ENCODE measurements around the gene CAPNS2.
"Not testable (repeated sequence)": the region's sequence is repeated elsewhere in the genome, so short reads cannot be mapped to it uniquely, and the experiment has no call there.

Gene CAPNS2

DNA sequence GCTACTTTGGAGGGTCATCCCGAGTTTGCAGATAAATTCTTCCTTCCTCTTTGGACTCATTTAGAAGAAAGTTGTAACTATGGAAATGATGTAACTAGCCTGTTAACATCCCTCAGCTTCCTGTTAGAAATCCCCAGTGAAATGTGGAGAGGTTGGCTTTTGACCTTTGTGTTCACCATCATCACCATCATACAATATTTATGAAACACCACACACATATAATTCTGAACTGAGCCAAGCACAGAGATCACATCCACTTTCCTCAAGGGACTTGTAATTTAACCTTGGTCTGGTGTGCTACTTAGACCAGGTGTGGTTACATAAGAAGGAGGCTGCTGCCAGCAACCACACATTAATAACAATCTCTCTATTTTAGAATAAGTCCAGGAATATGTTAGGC, 2.5 kb downstream of the CAPNS2 start:
- DNase-seq, result peak; percentile 23

DNA sequence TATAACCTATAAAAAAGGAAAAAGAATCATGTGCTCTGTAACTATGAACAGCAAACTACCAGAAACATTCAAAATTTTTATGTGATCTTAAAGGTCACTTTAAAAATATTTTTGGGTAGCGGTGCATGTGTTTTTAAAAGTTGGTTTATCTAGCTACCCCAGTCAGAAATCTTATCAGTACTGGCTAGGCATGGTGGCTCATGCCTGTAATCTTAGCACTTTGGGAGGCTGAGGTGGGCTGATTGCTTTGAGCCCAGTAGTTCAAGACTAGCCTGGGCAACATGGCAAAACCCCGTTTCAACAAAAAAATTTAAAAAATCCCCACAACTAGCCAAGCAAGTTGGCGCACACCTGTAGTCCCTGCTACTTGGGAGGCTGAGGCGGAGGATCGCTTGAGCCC, 3.7 kb downstream of the CAPNS2 start:
- DNase-seq, result no peak

DNA sequence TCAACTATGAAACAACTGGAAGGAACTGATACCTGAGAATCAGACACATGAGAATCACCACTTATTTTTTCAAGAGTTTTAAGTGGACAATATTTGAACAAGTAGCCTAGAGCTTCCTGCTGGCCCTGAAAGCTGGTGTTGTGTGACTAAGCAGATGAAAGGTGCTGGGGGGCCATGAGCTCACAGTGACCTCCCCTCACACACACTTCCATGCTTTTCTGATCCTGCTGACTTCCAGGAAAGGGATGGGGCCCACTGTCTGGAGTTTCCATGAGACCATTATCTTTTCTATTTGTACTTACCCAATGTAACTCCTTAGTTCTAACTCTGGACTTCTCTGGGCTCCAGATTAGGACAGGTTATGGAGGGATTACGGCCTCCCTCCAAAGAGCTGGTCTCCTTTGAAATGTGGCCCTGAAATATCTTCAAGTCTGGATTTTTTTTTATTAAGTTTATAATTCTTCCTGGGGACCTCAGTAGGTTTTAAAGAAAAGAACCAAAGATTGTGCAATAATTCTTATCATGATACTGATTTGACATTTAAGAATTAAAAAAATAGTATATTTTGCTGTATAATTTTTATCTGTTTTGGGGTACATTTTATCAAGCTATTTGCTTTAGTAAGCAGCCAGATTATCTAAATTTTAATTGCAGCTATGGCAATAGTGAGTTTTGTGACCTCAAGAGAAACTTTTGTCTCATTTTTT, 4.9 kb downstream of the CAPNS2 start:
- peak; percentile 70 for DNase-seq

DNA sequence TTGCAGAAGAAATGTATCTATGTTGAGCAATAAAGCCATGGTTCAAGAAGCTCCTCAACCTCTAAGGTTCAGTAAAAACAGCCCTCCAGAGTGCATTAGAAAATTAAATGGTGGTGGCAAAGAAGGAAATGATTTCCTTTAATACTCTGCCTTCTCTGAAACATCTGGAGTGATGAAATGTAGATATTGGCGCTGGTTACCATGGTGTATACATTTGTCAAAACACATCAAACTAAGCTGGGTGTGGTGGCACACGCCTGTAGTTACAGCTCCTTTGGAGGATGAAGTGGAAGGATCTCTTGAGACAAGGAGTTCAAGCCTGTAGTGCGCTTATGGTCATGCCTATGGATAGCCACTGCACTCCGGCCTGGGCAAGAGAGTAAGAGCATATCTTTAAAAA, 6.0 kb downstream of the CAPNS2 start:
- DNase-seq, result peak; percentile 65

DNA sequence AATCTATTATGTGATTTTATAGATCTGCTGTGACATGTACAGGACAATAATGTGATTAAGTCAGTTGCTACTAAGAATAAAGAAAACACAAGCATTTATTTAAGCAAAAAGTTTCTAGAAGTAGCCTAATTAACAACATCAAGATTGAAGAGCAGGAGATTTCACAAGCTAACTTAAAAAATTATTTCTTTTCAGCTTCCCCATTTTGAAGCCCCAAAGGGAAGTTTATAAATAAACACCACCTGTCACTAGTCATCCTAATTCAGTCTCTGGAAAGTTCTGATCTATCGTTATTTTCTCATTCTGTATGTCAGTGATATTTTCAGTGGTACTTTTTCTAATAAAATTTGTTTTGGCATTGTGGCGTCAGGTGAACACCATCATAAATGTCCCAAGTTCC, 8.3 kb downstream of the CAPNS2 start:
- DNase-seq, result no peak

DNA sequence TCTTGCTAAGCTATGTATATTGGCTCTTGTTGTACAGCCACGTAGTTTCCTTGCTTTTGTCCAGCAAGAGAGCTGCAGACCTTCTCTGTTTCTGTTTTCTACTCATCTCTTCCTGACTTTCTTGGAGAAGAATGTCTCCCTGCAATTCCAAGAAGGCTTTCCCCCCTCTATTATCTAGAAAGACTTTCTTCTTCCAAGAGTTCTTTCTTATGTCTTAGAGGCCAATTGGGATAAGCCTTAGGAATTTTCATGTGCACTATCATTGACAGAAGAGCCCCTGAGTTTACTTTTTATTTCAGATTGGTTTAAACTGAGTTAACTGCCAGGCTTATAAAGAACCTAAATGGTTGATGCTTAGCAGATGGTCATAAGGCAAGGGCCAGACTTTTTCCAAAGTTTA, 9.0 kb downstream of the CAPNS2 start:
- no peak for DNase-seq

DNA sequence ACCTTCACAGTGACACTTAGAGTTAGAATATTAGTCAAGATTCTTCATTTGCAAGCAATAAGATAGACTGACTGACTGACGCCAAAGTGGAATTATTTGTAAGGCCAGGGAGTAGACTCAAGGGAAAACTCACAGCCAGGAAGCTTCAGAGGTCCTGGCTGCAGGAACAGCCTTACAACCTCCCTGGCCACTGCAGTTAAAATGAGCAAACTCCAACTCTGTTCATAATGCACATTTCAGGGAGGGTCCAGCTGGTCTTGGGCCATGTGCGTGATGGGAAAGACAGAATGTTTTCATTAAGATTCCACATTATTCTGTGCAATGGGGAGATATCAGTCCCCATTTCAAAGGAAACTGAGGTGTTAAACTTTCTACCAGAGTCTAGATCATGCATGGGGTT, 9.9 kb downstream of the CAPNS2 start:
- no peak for DNase-seq

DNA sequence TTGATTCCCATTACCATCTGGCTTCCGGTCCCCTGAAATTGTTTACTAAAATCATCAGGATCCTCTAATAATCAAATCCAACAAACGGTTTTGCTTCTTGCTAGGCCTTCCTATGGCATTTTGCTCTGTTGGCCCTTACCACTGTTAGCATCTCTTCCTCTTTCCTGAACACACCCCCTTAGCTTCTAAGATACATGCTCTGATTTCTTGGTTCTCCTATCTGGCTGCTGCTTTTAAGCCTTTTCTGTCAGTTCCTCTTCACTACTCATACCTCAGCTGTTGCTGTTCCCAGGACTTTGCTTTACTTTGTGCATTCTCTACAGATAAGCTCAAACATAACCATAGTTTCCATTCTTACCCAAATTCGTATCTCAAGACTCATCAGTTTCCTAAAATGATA, 11.4 kb downstream of the CAPNS2 start:
- DNase-seq, result no peak

DNA sequence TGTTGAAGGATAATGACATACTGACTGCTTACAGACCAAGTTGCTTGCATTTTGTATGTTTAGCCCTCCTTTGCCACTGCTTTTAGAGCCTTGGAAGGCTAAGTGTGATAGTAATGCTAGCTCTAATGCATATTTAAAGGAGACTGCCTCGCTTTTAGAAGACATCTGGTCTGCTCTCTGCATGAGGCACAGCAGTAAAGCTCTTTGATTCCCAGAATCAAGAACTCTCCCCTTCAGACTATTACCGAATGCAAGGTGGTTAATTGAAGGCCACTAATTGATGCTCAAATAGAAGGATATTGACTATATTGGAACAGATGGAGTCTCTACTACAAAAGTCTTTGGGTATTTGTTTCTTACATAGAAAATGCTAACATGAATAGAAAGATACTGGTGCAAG, 19.1 kb downstream of the CAPNS2 start:
- DNase-seq, result no peak

DNA sequence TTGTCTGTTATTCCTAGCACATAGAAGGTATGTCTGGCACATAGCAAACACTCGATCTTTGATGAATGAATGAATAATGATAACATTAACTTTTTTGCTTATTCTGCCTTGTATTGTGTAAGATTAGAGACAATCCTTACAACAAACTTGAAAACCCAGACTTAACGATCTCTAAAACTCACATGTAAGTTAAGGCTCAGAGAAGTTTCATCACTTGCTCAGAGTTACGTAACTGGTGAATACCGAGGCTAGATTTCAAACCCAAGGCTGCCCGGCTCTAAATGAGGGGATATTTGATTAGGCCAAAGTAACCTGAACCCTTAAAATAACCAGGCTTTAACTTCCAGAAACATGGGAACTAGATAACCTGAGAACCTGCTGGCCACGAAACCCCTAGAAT, 22.3 kb downstream of the CAPNS2 start:
- DNase-seq, result no peak

DNA sequence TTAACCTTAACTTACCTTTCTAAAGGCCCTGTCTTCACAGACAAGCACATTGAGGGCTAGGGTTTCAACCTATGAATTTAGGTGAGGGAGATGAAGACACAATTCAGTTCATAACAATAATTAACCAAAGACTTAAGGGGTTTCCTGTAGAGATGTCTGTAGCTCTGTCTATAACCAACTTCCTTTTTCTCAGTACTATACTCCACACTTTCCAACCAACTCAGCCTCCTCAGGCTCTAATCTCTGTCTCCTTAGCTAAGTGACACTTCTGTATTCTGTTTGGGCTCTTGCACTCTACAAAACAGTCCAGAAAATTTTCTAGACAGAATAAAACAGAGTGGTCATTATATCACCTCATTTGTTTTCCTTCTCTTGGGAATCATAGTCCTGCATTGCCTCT, 25.8 kb downstream of the CAPNS2 start:
- no peak for DNase-seq

DNA sequence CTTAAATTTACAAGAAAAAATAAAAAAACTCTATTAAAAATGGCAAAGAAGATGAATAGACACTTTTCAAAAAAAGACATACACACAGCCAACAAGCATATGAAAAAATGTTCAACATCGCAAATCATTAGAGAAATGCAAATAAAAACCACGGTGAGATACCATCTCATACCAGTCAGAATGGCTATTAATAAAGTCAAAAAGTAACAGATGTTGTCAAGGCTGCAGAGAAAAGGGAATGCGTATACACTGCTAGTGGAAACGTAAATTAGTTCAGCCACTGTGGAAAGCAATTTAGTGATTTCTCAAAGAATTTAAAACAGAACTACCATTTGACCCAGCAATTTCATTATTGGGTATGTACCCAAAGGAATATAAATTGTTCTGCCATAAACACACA, 31.4 kb downstream of the CAPNS2 start:
- DNase-seq, result no peak

DNA sequence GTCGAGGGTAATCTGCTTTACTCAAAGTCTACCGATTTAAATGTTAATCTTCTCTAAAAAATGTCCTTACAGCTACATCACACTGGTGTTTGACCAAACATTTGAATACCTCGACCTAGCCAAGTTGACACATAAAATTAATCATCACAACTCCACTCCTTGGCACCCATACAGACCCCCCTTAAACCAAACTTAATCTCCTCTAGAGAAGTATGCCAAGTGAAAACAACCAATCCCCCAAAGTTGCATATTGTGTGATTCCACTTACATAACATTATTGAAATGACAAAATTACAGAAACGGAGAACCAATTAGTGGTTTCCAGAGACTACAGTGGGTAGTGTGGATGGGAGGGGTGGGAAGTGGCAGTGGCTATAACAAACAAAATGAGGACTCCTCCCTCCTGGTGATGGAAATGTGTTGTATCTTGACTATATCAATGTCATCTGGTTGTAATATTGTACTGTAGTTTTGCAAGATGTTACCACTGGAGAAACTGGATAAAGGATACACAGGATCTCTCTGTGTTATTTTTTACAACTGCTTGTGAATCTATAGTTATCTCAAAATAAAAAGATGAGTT, 39.4 kb downstream of the CAPNS2 start:
- no peak for DNase-seq

DNA sequence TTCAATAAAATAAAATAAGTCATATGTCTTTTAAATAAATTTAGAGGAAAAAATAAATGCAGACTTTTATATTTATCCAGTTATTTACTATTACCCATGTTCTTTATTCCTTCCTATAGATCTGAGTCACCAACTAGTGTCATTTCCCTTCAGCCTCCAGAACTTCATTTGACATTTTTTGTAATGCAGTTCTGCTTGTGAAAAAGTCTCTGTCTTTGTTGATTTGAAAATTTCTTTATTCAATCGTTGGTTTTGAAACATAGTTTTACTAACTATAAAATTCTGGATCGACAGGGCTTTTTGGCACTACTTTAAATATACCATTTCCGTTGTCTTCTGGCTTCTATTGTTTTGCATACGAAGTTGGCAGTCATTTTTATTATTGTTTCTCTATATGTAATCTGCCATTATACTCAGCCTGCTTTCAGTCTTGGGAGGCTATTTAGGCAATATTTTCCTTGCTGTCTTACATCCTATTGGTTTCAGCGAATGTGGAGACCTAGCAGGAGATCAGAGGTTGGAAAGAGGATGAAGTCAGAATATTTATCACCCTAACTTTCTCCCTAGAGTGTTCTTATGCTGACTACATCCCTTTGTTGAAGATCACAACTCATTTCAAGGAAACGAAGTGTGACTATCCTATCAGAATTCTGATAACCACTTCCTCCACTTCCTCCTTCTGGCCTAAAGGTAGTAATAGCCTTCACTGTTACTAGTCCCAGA, 47.3 kb downstream of the CAPNS2 start:
- no peak for DNase-seq

DNA sequence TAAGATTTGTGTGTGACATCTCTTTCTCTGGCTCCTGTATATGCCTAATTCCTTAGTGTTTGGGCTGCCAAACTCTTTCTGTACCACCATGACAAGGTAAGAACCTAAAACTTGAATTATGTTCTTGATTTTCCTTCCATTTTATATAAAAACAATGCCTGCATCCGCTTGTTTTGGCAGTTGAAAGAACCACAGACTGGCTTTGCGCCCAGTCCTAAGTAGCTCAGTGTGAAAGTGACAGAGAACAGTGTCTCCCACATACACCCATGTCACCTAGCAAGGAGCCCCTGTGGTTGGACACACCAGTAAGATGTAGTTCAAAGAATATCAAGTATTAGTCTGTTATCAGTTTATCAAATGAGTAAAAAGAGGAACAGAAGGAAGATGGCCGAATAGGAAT, 48.6 kb downstream of the CAPNS2 start:
- DNase-seq, result no peak

DNA sequence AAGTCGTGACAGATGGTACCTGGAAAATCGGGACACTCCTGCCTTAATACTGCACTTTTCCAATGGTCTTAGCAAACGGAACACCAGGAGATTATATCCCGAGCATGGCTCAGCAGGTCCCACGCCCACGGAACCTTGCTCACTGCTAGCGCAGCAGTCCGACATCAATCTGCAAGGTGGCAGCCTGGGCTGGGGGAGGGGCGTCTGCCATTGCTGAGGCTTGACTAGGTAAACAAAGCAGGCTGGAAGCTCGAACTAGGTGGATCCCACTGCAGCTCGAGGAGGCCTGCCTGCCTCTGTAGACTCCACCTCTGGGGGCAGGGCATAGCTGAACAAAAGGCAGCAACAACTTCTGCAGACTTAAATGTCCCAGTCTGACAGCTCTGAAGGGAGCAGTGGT, 49.2 kb downstream of the CAPNS2 start:
- not testable (repeated sequence) for DNase-seq

Data from DMS153 (cell line).